Neural progenitor cell (in vitro differentiated cells): Measurements from ENCODE around the gene MPV17L2. TPM values are rescaled to one million over a fixed set of nuclear protein-coding genes. Genes with fewer than 3 reads are reported as not detected.

Experiments
- DNase-seq: peaks from one replicate; pipeline ENCODE4 v3.0.0-alpha.2; 2016; ENCODE audit warnings: low spot score
- H2AFZ ChIP-seq: fragments of 200-600 bp; sonication (generic); replicated peaks from 2 replicates; pipeline ENCODE4 v1.6.1; 2016; ENCODE audit warnings: antibody characterized with exemption
- H3F3A ChIP-seq: fragments of 200-600 bp; sonication (generic); 2 replicates; pipeline ENCODE4 v1.6.1; 2016; ENCODE audit warnings: antibody characterized with exemption, low read depth
- H3K27ac ChIP-seq: fragments of 200-600 bp; sonication (generic); 2 replicates; pipeline ENCODE4 v1.5.1; 2016; ENCODE audit warnings: mild to moderate bottlenecking
- H3K27me3 ChIP-seq: fragments of 200-600 bp; sonication (generic); 2 replicates; pipeline ENCODE4 v1.6.1; 2016; ENCODE audit warnings: mild to moderate bottlenecking, moderate library complexity
- H3K36me3 ChIP-seq: fragments of 200-600 bp; sonication (generic); 2 replicates; pipeline ENCODE4 v1.5.1; 2016
- H3K4me1 ChIP-seq: fragments of 200-600 bp; sonication (generic); 2 replicates; pipeline ENCODE4 v1.6.1; 2016; ENCODE audit warnings: mixed run types
- H3K4me2 ChIP-seq: fragments of 200-600 bp; sonication (generic); 2 replicates; pipeline ENCODE4 v1.6.1; 2016
- H3K4me3 ChIP-seq: fragments of 200-600 bp; sonication (generic); 2 replicates; pipeline ENCODE4 v1.5.1; 2016
- H3K79me2 ChIP-seq: fragments of 200-600 bp; sonication (generic); 2 replicates; pipeline ENCODE4 v1.6.1; 2016; ENCODE audit warnings: low read depth
- H3K9ac ChIP-seq: fragments of 200-600 bp; sonication (generic); 2 replicates; pipeline ENCODE4 v1.6.1; 2016
- H3K9me3 ChIP-seq: fragments of 200-600 bp; sonication (generic); 2 replicates; pipeline ENCODE4 v1.5.1; 2016; ENCODE audit warnings: low read depth
- H4K20me1 ChIP-seq: fragments of 200-600 bp; sonication (generic); 2 replicates; pipeline ENCODE4 v1.6.1; 2016; ENCODE audit warnings: low read depth
- H3K27ac Mint-ChIP-seq: 3 replicates; pipeline ENCODE4 v1.8.0; 2021; ENCODE audit warnings: mixed read lengths
- H3K27me3 Mint-ChIP-seq: 2 replicates; pipeline ENCODE4 v1.8.0; 2022; ENCODE audit warnings: low read depth, mild to moderate bottlenecking, inconsistent platforms, moderate library complexity, mixed read lengths; ENCODE audit not compliant: insufficient read depth
- H3K36me3 Mint-ChIP-seq: 3 replicates; pipeline ENCODE4 v1.8.0; 2021; ENCODE audit warnings: mixed read lengths
- H3K4me1 Mint-ChIP-seq: 3 replicates; pipeline ENCODE4 v1.8.0; 2021; ENCODE audit warnings: mixed read lengths
- H3K4me3 Mint-ChIP-seq: 3 replicates; pipeline ENCODE4 v1.8.0; 2021; ENCODE audit warnings: mild to moderate bottlenecking, moderate library complexity, mixed read lengths
- H3K9me3 Mint-ChIP-seq: 3 replicates; pipeline ENCODE4 v1.8.0; 2020; ENCODE audit warnings: mixed read lengths
- CTCF ChIP-seq: fragments of 200-600 bp; sonication (generic); IDR thresholded peaks from 2 replicates; pipeline ENCODE4 v1.5.1; 2017; ENCODE audit warnings: antibody characterized with exemption, mild to moderate bottlenecking
- EZH2 ChIP-seq: fragments of 200-600 bp; sonication (generic); IDR thresholded peaks from 2 replicates; pipeline ENCODE4 v1.6.1; 2017; ENCODE audit warnings: antibody characterized with exemption, mild to moderate bottlenecking, moderate library complexity
- EZH2phosphoT487 ChIP-seq: fragments of 200-600 bp; sonication (generic); IDR thresholded peaks from 2 replicates; pipeline ENCODE4 v1.6.1; 2017; ENCODE audit warnings: antibody characterized with exemption
- small RNA-seq: library from RNA; depleted of rRNA; stranded (forward); fragments of <200 nt; gene quantifications from one replicate; pipeline ENCODE3, GENCODE V24; 2015
- total RNA-seq: library from RNA; depleted of rRNA; stranded (reverse); fragments of >200 nt; gene quantifications from 2 replicates; pipeline ENCODE4 v1.2.3, GENCODE V29; 2015; ENCODE audit warnings: low replicate concordance

Gene MPV17L2
- total RNA-seq, 1 donor from 2014 or later, result 28.1 TPM

DNA sequence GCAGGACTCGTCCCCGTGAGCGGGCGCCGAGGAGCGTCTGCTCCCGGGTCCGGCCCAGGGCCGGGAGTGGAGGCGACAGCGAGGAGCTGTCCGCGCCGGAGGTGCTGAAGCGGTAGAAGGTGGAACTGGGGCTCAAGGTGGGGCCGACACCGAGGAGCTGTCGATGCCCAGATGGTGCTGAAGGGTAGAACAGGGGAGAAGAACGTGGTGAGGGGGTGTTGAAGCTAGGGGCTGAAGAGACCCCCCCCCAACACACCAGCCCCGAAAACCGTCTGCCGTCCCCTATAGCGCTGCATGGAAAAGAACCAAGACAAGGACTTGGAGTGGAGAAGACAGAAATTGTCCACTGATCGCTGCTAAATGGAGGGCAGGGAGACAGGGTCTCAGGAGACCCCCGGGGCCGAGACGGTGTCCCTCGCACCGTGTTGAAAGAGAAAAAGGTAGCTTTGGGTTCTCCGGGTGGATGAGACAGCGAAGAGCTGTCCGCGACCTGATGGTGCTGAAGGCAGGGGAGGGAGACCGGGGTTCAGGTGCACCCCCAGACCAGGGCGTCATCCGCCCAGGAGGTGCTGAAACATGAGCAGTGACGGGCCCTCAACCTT is 40.3 kb downstream of the MPV17L2 start:
- Histone ChIP-seq H3F3A (peaks cover 19% of the 10 kb centered on the region), H2AFZ (no peak overlapping the region), H3K9ac (no peak overlapping the region), H3K27me3 (peaks cover 49% of the 10 kb centered on the region), H3K27ac (no peak overlapping the region), H3K9me3 (no peaks in the 10 kb centered on the region), H3K79me2 (no peaks in the 10 kb centered on the region), H3K4me3 (peak overlapping the region; percentile 37), H3K4me1 (no peaks in the 10 kb centered on the region), H4K20me1 (peaks cover 15% of the 10 kb centered on the region), H3K4me2 (peak overlapping the region; percentile 82), H3K36me3 (no peaks in the 10 kb centered on the region)
- no peak overlapping the region for H3K27ac Mint-ChIP-seq
- peaks cover 6% of the 10 kb centered on the region for H3K9me3 Mint-ChIP-seq
- DNase-seq, result peak; percentile 96
- no peaks in the 10 kb centered on the region for H3K36me3 Mint-ChIP-seq
- peaks cover 31% of the 10 kb centered on the region for H3K27me3 Mint-ChIP-seq
- H3K4me3 Mint-ChIP-seq, result no peak overlapping the region
- peak; percentile 59 for TF ChIP-seq EZH2
- no peak for TF ChIP-seq EZH2phosphoT487
- H3K4me1 Mint-ChIP-seq, result peaks cover 6% of the 10 kb centered on the region

GRCh38 chr19:18234194-18234593 is 41.2 kb downstream of the MPV17L2 start:
- peaks cover 6% of the 10 kb centered on the region for H3K9me3 Mint-ChIP-seq
- H3K4me3 Mint-ChIP-seq, result no peak overlapping the region
- Histone ChIP-seq H3K9ac (no peak overlapping the region), H4K20me1 (peaks cover 19% of the 10 kb centered on the region), H2AFZ (no peak overlapping the region), H3K9me3 (no peaks in the 10 kb centered on the region), H3F3A (peaks cover 18% of the 10 kb centered on the region), H3K79me2 (no peaks in the 10 kb centered on the region), H3K36me3 (no peaks in the 10 kb centered on the region), H3K27me3 (peaks cover 53% of the 10 kb centered on the region), H3K4me1 (no peaks in the 10 kb centered on the region), H3K4me3 (no peak overlapping the region), H3K27ac (no peak overlapping the region), H3K4me2 (no peak overlapping the region)
- DNase-seq, result no peak
- TF ChIP-seq CTCF, result no peak
- TF ChIP-seq EZH2phosphoT487, result no peak
- no peak for TF ChIP-seq EZH2
- peaks cover 32% of the 10 kb centered on the region for H3K27me3 Mint-ChIP-seq
- no peaks in the 10 kb centered on the region for H3K36me3 Mint-ChIP-seq
- H3K4me1 Mint-ChIP-seq, result peaks cover 6% of the 10 kb centered on the region
- no peak overlapping the region for H3K27ac Mint-ChIP-seq

- Mint-ChIP-seq H3K36me3 (no peaks in the 10 kb centered on the region), H3K27me3 (peaks cover 12% of the 10 kb centered on the region), H3K4me3 (no peak overlapping the region), H3K27ac (no peak overlapping the region), H3K9me3 (no peaks in the 10 kb centered on the region), H3K4me1 (no peaks in the 10 kb centered on the region)
- no peak overlapping the region for H2AFZ ChIP-seq
- H3K36me3 ChIP-seq, result no peaks in the 10 kb centered on the region
- no peak overlapping the region for H3K9ac ChIP-seq
- H3K4me1 ChIP-seq, result no peaks in the 10 kb centered on the region
- no peaks in the 10 kb centered on the region for H3F3A ChIP-seq
- H3K27ac ChIP-seq, result no peak overlapping the region
- peaks cover 4% of the 10 kb centered on the region for H4K20me1 ChIP-seq
- peak; percentile 46 for DNase-seq
- no peaks in the 10 kb centered on the region for H3K79me2 ChIP-seq
- no peak overlapping the region for H3K4me3 ChIP-seq
- H3K4me2 ChIP-seq, result no peak overlapping the region
- H3K27me3 ChIP-seq, result peaks cover 36% of the 10 kb centered on the region
- H3K9me3 ChIP-seq, result no peaks in the 10 kb centered on the region
- no peak for TF ChIP-seq EZH2phosphoT487
- TF ChIP-seq CTCF, result no peak
- TF ChIP-seq EZH2, result no peak
Measured at GRCh38 chr19:18239303-18239702, 46.3 kb downstream of the MPV17L2 start.

DNA sequence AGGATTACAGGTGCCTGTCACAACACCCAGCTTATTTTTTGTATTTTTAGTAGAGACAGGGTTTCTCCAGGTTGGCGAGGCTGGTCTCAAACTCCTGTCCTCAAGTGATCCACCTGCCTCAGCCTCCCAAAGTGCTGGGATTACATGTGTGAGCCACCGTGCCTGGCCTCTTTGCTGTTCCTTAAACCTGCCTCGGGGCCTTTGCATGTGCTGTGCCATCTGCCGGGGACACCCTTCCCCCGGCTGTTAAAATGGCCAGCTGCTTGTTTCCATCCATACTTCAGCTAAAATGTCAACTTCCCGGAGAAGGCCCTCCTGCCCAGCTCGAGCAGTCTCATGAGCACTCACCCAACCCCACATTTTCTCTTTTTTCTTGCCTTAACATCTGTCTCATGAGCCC is 52.3 kb downstream of the MPV17L2 start:
- Mint-ChIP-seq H3K27me3 (peaks cover 8% of the 10 kb centered on the region), H3K4me1 (no peaks in the 10 kb centered on the region), H3K36me3 (no peaks in the 10 kb centered on the region), H3K4me3 (no peak overlapping the region), H3K9me3 (no peaks in the 10 kb centered on the region), H3K27ac (no peak overlapping the region)
- Histone ChIP-seq H4K20me1 (no peaks in the 10 kb centered on the region), H3K27me3 (no peaks in the 10 kb centered on the region), H3K4me3 (no peak overlapping the region), H3K9ac (no peak overlapping the region), H3K4me1 (no peaks in the 10 kb centered on the region), H3K27ac (no peak overlapping the region), H2AFZ (no peak overlapping the region), H3K36me3 (no peaks in the 10 kb centered on the region), H3F3A (no peaks in the 10 kb centered on the region), H3K79me2 (no peaks in the 10 kb centered on the region), H3K4me2 (no peak overlapping the region), H3K9me3 (no peaks in the 10 kb centered on the region)
- no peak for TF ChIP-seq EZH2phosphoT487
- DNase-seq, result no peak

Small RNA genes within 50 kb of the gene (small RNA-seq; reads per million reads assigned to genes)
- gene IFI30, result not detected

Other genes starting within 250 kb of the MPV17L2 start
- gene KCNN1, start 226.1 kb upstream of the MPV17L2 start, total RNA-seq, result 1.8 and 5.5 TPM in 2 replicates
- gene ARRDC2, start 185.0 kb upstream of the MPV17L2 start, total RNA-seq, result 4.7 and 14.4 TPM in 2 replicates
- gene IL12RB1, start 106.3 kb upstream of the MPV17L2 start, total RNA-seq, result not detected in 2 replicates
- 2.1 and 5.1 TPM in 2 replicates for gene MAST3, start 95.4 kb upstream of the MPV17L2 start, total RNA-seq
- gene PIK3R2, start 40.1 kb upstream of the MPV17L2 start, total RNA-seq, result 21.4 and 41.8 TPM in 2 replicates
- 0.62 TPM in 1 of 2 replicates, not detected in the other for gene IFI30, start 19.4 kb upstream of the MPV17L2 start, total RNA-seq
- gene RAB3A, start 10.8 kb downstream of the MPV17L2 start, total RNA-seq, result 1.1 and 1.5 TPM in 2 replicates
- gene PDE4C, start 33.2 kb downstream of the MPV17L2 start, total RNA-seq, result 0.28 and 0.62 TPM in 2 replicates
- 0.11 and 1.4 TPM in 2 replicates for gene IQCN, start 81.2 kb downstream of the MPV17L2 start, total RNA-seq
- 51.7 and 107 TPM in 2 replicates for gene JUND, start 88.4 kb downstream of the MPV17L2 start, total RNA-seq
- gene LSM4, start 129.9 kb downstream of the MPV17L2 start, total RNA-seq, result 440 and 768 TPM in 2 replicates
- 2.1 and 5.7 TPM in 2 replicates for gene PGPEP1, start 147.4 kb downstream of the MPV17L2 start, total RNA-seq
- 0.19 and 2.5 TPM in 2 replicates for gene GDF15, start 192.9 kb downstream of the MPV17L2 start, total RNA-seq
- gene LRRC25, start 204.4 kb downstream of the MPV17L2 start, total RNA-seq, result 0.03 TPM in 1 of 2 replicates, not detected in the other
- gene SSBP4, start 226.2 kb downstream of the MPV17L2 start, total RNA-seq, result 21.1 and 50.5 TPM in 2 replicates
- gene ISYNA1, start 244.9 kb downstream of the MPV17L2 start, total RNA-seq, result 81.7 and 203 TPM in 2 replicates